Measurements from ENCODE around the gene FCSK.

GRCh38 chr16:70421473-70422311 is 32.7 kb upstream of the FCSK start:
- TF ChIP-seq ARHGAP35 (CRISPR knock-in tag; IDR thresholded peaks at IDR 0.05; ENCODE audit: borderline replicate concordance) = no peak
- TF ChIP-seq CTCF (CRISPR knock-in tag; IDR thresholded peaks at IDR 0.05) = 0 out of 2 replicates have a peak, but pooled peaks have one; percentile 4
- no peak for TF ChIP-seq ARNT (IDR thresholded peaks at IDR 0.05)
- TF ChIP-seq NFATC3 (CRISPR knock-in tag; IDR thresholded peaks at IDR 0.05) = no peak

All from HepG2 (cell line).